Immature natural killer cell (primary cell): ENCODE data around the gene OPRL1. TPM values are rescaled to one million over a fixed set of nuclear protein-coding genes. Genes with fewer than 3 reads are reported as not detected.

Source experiments
- DNase-seq, 3 donors: peaks; one replicate each; pipeline ENCODE4 v3.0.0; 2022; ENCODE audit warnings: mixed read lengths in 1 of 3
- H3K27ac Mint-ChIP-seq, 6 donors: one replicate each; pipeline ENCODE4 v1.8.0; 2020; ENCODE audit warnings: mixed read lengths in 6 of 6, mild to moderate bottlenecking in 5 of 6, inconsistent platforms in 4 of 6, moderate library complexity in 3 of 6
- H3K27me3 Mint-ChIP-seq, 3 donors: one replicate each; pipeline ENCODE4 v1.8.0; 2020 to 2021; ENCODE audit warnings: low read depth in 3 of 3, mild to moderate bottlenecking in 3 of 3, mixed read lengths in 3 of 3, moderate library complexity in 3 of 3, inconsistent platforms in 1 of 3
- H3K36me3 Mint-ChIP-seq, 3 donors: one replicate each; pipeline ENCODE4 v1.8.0; 2020; ENCODE audit warnings: mixed read lengths in 3 of 3, inconsistent platforms in 2 of 3, mild to moderate bottlenecking in 2 of 3
- H3K4me1 Mint-ChIP-seq, 2 donors: one replicate each; pipeline ENCODE4 v1.8.0; 2020; ENCODE audit warnings: inconsistent platforms in 2 of 2, mild to moderate bottlenecking in 2 of 2, mixed read lengths in 2 of 2, moderate library complexity in 1 of 2
- H3K4me3 Mint-ChIP-seq, 5 donors: one replicate each; pipeline ENCODE4 v1.8.0; 2020; ENCODE audit warnings: mild to moderate bottlenecking in 5 of 5, mixed read lengths in 5 of 5, inconsistent platforms in 3 of 5, moderate library complexity in 3 of 5
- H3K9me3 Mint-ChIP-seq, 6 donors: one replicate each; pipeline ENCODE4 v1.8.0; 2020; ENCODE audit warnings: mild to moderate bottlenecking in 6 of 6, mixed read lengths in 6 of 6, inconsistent platforms in 4 of 6, moderate library complexity in 3 of 6
- polyA plus RNA-seq, 3 donors: library from polyadenylated mRNA; unstranded; fragments of 300-500 nt; fragmentation: Illumina TruSeq; gene quantifications; one replicate each; pipeline ENCODE4 v1.2.3, GENCODE V29; 2021

OPRL1 gene
- polyA plus RNA-seq, 3 donors from 2014 or later = 0.48 to 1.3 (median 0.73) TPM

DNA sequence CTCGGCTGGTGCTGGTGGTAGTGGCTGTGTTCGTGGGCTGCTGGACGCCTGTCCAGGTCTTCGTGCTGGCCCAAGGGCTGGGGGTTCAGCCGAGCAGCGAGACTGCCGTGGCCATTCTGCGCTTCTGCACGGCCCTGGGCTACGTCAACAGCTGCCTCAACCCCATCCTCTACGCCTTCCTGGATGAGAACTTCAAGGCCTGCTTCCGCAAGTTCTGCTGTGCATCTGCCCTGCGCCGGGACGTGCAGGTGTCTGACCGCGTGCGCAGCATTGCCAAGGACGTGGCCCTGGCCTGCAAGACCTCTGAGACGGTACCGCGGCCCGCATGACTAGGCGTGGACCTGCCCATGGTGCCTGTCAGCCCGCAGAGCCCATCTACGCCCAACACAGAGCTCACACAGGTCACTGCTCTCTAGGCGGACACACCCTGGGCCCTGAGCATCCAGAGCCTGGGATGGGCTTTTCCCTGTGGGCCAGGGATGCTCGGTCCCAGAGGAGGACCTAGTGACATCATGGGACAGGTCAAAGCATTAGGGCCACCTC lies 18.7 kb downstream of the OPRL1 start:
- Mint-ChIP-seq H3K27ac (no peak overlapping the region), H3K4me3 (no peak overlapping the region), H3K4me1 (peaks cover 4 to 5% of the 10 kb centered on the region in 2 donors), H3K9me3 (no peaks in the 10 kb centered on the region), H3K27me3 (peaks cover 2 to 12% (median 11%) of the 10 kb centered on the region in 3 donors), H3K36me3 (peaks cover 0 to 4% (median 0%) of the 10 kb centered on the region in 3 donors)
- DNase-seq = no peak

- peaks cover 4 to 5% of the 10 kb centered on the region in 2 donors for H3K4me1 Mint-ChIP-seq
- H3K27ac Mint-ChIP-seq = no peak overlapping the region
- peaks cover 0 to 4% (median 0%) of the 10 kb centered on the region in 3 donors for H3K36me3 Mint-ChIP-seq
- H3K9me3 Mint-ChIP-seq = no peaks in the 10 kb centered on the region
- no peak for DNase-seq
- no peak overlapping the region for H3K4me3 Mint-ChIP-seq
- H3K27me3 Mint-ChIP-seq = peaks cover 4 to 13% (median 11%) of the 10 kb centered on the region in 3 donors
Measured at GRCh38 chr20:64099086-64099786, 19.4 kb downstream of the OPRL1 start.

- H3K4me3 Mint-ChIP-seq = no peak overlapping the region
- H3K27me3 Mint-ChIP-seq = peaks cover 4 to 13% (median 11%) of the 10 kb centered on the region in 3 donors
- H3K4me1 Mint-ChIP-seq = peaks cover 4 to 5% of the 10 kb centered on the region in 2 donors
- no peaks in the 10 kb centered on the region for H3K9me3 Mint-ChIP-seq
- H3K36me3 Mint-ChIP-seq = peaks cover 0 to 4% (median 0%) of the 10 kb centered on the region in 3 donors
- no peak for DNase-seq
- no peak overlapping the region for H3K27ac Mint-ChIP-seq
Measured at GRCh38 chr20:64099880-64100565, 20.1 kb downstream of the OPRL1 start.

- DNase-seq = no peak
- Mint-ChIP-seq H3K4me1 (peaks cover 4 to 5% of the 10 kb centered on the region in 2 donors), H3K9me3 (no peaks in the 10 kb centered on the region), H3K27ac (no peak overlapping the region), H3K27me3 (peaks cover 4 to 13% (median 11%) of the 10 kb centered on the region in 3 donors), H3K4me3 (no peak overlapping the region), H3K36me3 (peaks cover 0 to 4% (median 0%) of the 10 kb centered on the region in 3 donors)
Measured at GRCh38 chr20:64100566-64100888, 20.6 kb downstream of the OPRL1 start.

GRCh38 chr20:64100946-64101688 lies 21.2 kb downstream of the OPRL1 start:
- H3K27me3 Mint-ChIP-seq = peaks cover 4 to 13% (median 13%) of the 10 kb centered on the region in 3 donors
- H3K4me1 Mint-ChIP-seq = peaks cover 4 to 5% of the 10 kb centered on the region in 2 donors
- H3K9me3 Mint-ChIP-seq = no peaks in the 10 kb centered on the region
- H3K36me3 Mint-ChIP-seq = peaks cover 0 to 4% (median 0%) of the 10 kb centered on the region in 3 donors
- H3K4me3 Mint-ChIP-seq = peak overlapping the region in 4 of 5 donors; percentile 5 to 67 (median 46)
- no peak overlapping the region for H3K27ac Mint-ChIP-seq
- DNase-seq = no peak

DNA sequence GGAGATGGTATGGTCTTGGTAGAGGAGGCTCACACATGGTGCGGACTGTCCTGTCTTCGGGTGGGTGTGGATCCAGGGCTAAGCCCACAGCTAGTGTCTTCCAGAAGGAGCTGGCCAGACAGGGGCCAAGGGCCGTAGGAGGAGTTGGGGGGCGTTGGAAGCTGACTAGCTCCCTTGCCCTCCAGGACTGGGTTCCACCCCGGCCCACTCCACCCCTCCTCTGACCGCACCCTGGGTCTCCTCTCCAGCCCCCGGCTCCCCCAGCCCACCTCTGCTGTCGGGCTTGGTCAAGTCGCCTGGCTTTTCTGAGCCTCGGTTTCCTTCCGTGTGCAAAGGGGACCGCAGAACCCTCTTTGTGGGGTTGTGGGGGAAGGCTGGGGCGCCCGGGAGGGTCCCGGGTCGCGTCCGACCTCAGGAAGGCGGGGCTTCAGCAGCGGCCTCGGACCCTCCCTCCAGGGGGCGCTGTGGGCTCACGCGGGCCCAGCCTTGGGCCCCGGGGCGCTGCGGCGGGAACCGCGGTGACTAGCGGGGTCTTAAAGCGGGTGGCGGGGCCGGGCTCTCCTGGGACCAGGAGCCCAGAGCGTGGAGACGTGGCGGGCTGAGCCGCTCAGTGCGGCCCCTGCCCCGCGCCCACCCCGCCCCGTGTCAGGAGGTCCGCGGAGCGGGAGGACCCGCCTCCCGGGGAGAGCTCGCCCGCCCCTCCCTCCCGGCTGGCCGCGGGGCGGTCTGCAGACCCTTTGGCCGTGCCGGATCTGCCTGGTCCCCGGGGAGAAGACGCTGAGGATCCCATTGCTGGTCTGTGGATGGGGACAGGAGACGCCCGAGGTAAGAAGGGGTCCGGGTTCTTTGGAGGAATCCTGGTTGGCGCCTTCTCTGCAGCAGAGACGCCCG lies 22.1 kb downstream of the OPRL1 start:
- Mint-ChIP-seq H3K36me3 (peaks cover 0 to under 1% (median 0%) of the 10 kb centered on the region in 3 donors), H3K4me1 (peaks cover 4 to 5% of the 10 kb centered on the region in 2 donors), H3K9me3 (no peaks in the 10 kb centered on the region), H3K4me3 (peak overlapping the region in 4 of 5 donors; percentile 5 to 67 (median 46)), H3K27me3 (peaks cover 4 to 13% (median 13%) of the 10 kb centered on the region in 3 donors), H3K27ac (no peak overlapping the region)
- peak; percentile 53 to 62 (median 57) for DNase-seq

- H3K4me1 Mint-ChIP-seq = peaks cover 4 to 5% of the 10 kb centered on the region in 2 donors
- peak overlapping the region in 1 of 5 donors; percentile 39 for H3K4me3 Mint-ChIP-seq
- no peak for DNase-seq
- H3K27me3 Mint-ChIP-seq = peaks cover 4 to 13% (median 13%) of the 10 kb centered on the region in 3 donors
- no peaks in the 10 kb centered on the region for H3K36me3 Mint-ChIP-seq
- H3K9me3 Mint-ChIP-seq = no peaks in the 10 kb centered on the region
- H3K27ac Mint-ChIP-seq = no peak overlapping the region
Measured at GRCh38 chr20:64102647-64103354, 22.9 kb downstream of the OPRL1 start.

DNA sequence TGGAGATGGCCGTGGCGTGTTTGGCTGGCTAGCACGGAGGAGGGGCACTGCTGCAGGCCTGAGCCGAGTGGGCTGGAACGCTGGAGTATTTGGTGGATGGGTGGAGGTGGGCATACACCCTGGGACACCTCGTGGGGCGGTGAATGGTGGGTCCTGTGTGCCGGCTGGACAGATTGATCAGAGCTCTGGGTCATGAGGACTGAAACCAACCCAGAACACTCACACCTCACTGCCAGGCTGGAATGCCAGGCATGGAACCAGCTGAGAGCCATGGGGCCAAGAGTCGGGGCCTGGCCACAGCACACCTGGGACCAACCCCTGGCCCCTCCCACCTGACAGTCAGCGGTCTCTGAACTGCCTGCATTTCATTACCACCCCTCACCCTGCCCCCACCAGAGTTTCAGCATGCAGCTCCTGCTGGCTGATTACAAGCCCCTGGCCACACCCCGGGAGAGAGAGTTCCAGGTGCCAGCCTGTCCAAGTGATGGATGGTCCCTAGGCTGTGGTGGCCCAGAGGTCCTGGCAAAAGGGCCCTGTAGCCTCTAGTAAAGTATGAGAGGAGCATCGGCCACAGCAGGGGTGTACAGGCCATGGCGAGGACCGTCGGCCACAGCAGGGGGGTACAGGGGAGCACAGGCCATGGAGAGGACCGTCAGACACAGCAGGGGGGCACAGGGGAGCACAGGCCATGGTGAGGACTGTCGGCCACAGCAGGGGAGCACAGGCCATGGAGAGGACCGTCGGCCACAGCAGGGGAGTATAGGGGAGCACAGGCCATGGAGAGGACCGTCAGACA lies 24.2 kb downstream of the OPRL1 start:
- DNase-seq = no peak
- Mint-ChIP-seq H3K27me3 (peaks cover 4 to 15% (median 9%) of the 10 kb centered on the region in 3 donors), H3K27ac (no peak overlapping the region), H3K9me3 (no peaks in the 10 kb centered on the region), H3K36me3 (no peaks in the 10 kb centered on the region), H3K4me1 (peaks cover 6 to 10% of the 10 kb centered on the region in 2 donors), H3K4me3 (no peak overlapping the region)

GRCh38 chr20:64104667-64105451 lies 25.0 kb downstream of the OPRL1 start:
- no peaks in the 10 kb centered on the region for H3K36me3 Mint-ChIP-seq
- H3K27ac Mint-ChIP-seq = no peak overlapping the region
- peaks cover 4 to 15% (median 9%) of the 10 kb centered on the region in 3 donors for H3K27me3 Mint-ChIP-seq
- H3K9me3 Mint-ChIP-seq = no peaks in the 10 kb centered on the region
- DNase-seq = no peak
- H3K4me1 Mint-ChIP-seq = peaks cover 6 to 10% of the 10 kb centered on the region in 2 donors
- no peak overlapping the region for H3K4me3 Mint-ChIP-seq

GRCh38 chr20:64105846-64106434 lies 26.1 kb downstream of the OPRL1 start:
- Mint-ChIP-seq H3K27me3 (peaks cover 4 to 14% (median 9%) of the 10 kb centered on the region in 3 donors), H3K4me1 (peaks cover 5 to 10% of the 10 kb centered on the region in 2 donors), H3K27ac (no peak overlapping the region), H3K4me3 (no peak overlapping the region), H3K36me3 (no peaks in the 10 kb centered on the region), H3K9me3 (no peaks in the 10 kb centered on the region)
- DNase-seq = no peak

GRCh38 chr20:64106435-64106961 lies 26.6 kb downstream of the OPRL1 start:
- Mint-ChIP-seq H3K36me3 (no peaks in the 10 kb centered on the region), H3K9me3 (no peaks in the 10 kb centered on the region), H3K4me3 (no peak overlapping the region), H3K27me3 (peaks cover 4 to 9% (median 9%) of the 10 kb centered on the region in 3 donors), H3K4me1 (peaks cover 4 to 6% of the 10 kb centered on the region in 2 donors), H3K27ac (no peak overlapping the region)
- no peak for DNase-seq
